Spleen (tissue), 11 donors: ENCODE measurements around the gene LTBP1. TPM values are rescaled to one million over a fixed set of nuclear protein-coding genes. Genes with fewer than 3 reads are reported as not detected.

Source experiments
- DNase-seq: peaks from one replicate; pipeline ENCODE4 v3.0.0-alpha.2; 2020
- H3K27ac ChIP-seq, 8 donors: fragments of 200-600 bp; sonication (generic) in 7 of 8; 1 replicate in 4 of 8; 2 replicates in 4 of 8; pipeline versions ENCODE4 v1.5.0 to v1.8.0; 2016 to 2021; ENCODE audit warnings: inconsistent platforms in 4 of 8, mild to moderate bottlenecking in 4 of 8, moderate library complexity in 1 of 8
- H3K27me3 ChIP-seq, 7 donors: fragments of 200-600 bp; sonication (generic) in 6 of 7; replicated peaks in 1 of 7; 1 replicate in 4 of 7; 2 replicates in 3 of 7; pipeline versions ENCODE4 v1.5.0 to v1.8.0; 2016 to 2021; ENCODE audit warnings: inconsistent platforms in 3 of 7, mild to moderate bottlenecking in 1 of 7
- H3K36me3 ChIP-seq, 6 donors: fragments of 200-600 bp; sonication (generic) in 5 of 6; 1 replicate in 4 of 6; 2 replicates in 2 of 6; pipeline versions ENCODE4 v1.5.0 to v1.8.0; 2016 to 2021; ENCODE audit warnings: inconsistent platforms in 2 of 6
- H3K4me1 ChIP-seq, 6 donors: fragments of 200-600 bp; sonication (generic) in 5 of 6; 1 replicate in 3 of 6; 2 replicates in 3 of 6; pipeline versions ENCODE4 v1.5.0 to v1.8.0; 2016 to 2021; ENCODE audit warnings: inconsistent platforms in 3 of 6
- H3K4me3 ChIP-seq, 8 donors: fragments of 200-600 bp; sonication (generic) in 7 of 8; 1 replicate in 4 of 8; 2 replicates in 4 of 8; pipeline versions ENCODE4 v1.5.0 to v1.8.0; 2016 to 2021; ENCODE audit warnings: inconsistent platforms in 4 of 8, mild to moderate bottlenecking in 4 of 8, moderate library complexity in 2 of 8
- H3K9me3 ChIP-seq, 8 donors: fragments of 200-600 bp; sonication (generic) in 7 of 8; 1 replicate in 4 of 8; 2 replicates in 4 of 8; pipeline versions ENCODE4 v1.5.0 to v1.8.0; 2016 to 2021; ENCODE audit warnings: inconsistent platforms in 4 of 8
- POLR2A ChIP-seq, 3 donors: fragments of 450-650 bp; IDR thresholded peaks; one replicate each; pipeline ENCODE4 v1.5.1; 2017; ENCODE audit warnings: antibody characterized with exemption in 3 of 3, mild to moderate bottlenecking in 1 of 3
- POLR2AphosphoS5 ChIP-seq, 3 donors: sonication (generic); formaldehyde crosslinking; IDR thresholded peaks; one replicate each; pipeline ENCODE4 v1.5.1; 2017; ENCODE audit warnings: antibody characterized with exemption in 3 of 3
- WGBS, 5 donors: extraction: QIAGEN DNeasy Blood & Tissue Kit in 3 of 5; methylation state at CpG; one replicate each; pipeline versions ENCODE4 v1.1.5 to v1.1.7; 2013 to 2018; 5-methylcytosine and 5-hydroxymethylcytosine counted together
- intact Hi-C: fragments of 100-400 bp; cut with DNase I; formaldehyde crosslinking; loops from one replicate; pipeline ENCODE4 v1.15.0; 2023; ENCODE audit warnings: low total_unique reads
- polyA plus RNA-seq, 3 donors: library from polyadenylated mRNA; stranded (reverse); fragments of 200-250 nt; gene quantifications; one replicate each; pipeline ENCODE4 v1.2.1, GENCODE V29; 2013
- total RNA-seq, 7 donors: library from RNA; depleted of rRNA in 3 of 7; stranded (reverse); fragments of >200 nt in 3 of 7; fragmentation: NEBNext Ultra II Directional in 4 of 7; extraction: Animal tissue kit (Norgen Biotek cat#: 25700) in 4 of 7; gene quantifications; one replicate each; pipeline versions ENCODE4 v1.1.0 to v1.2.1, GENCODE V29; 2016 to 2021
- TF ChIP-seq, protein P1 (sequence below), 11 experiments: fragments of 200-600 bp in 7 of 11; fragments of 450-650 bp in 4 of 11; sonication (generic) in 4 of 11; IDR thresholded peaks in 8 of 11; conservative IDR thresholded peaks in 3 of 11; 1 replicate in 7 of 11; 2 replicates in 4 of 11; pipeline versions ENCODE4 v1.4.0 to v1.8.0; 2016 to 2021; ENCODE audit warnings: antibody characterized with exemption in 11 of 11, inconsistent platforms in 4 of 11, mild to moderate bottlenecking in 1 of 11
- donor health status: healthy with polysubstance abuse.
- donor health status: DM: no; HTN: no; CAD: no; lungs with moderate emphysema.
- donor health status: DM: no; HTN: no; CAD: no.
- donor health status: Bipolar disorder and iron deficiency.
- donor health status: healthy.
- donor health status: DM: no; HTN: no; CAD: no.
- donor health status: DM: yes; HTN: yes; CAD: no.

Gene LTBP1
- total and polyA plus RNA-seq, 10 donors, result 6.8 to 28.0 (median 13.3) TPM

DNA sequence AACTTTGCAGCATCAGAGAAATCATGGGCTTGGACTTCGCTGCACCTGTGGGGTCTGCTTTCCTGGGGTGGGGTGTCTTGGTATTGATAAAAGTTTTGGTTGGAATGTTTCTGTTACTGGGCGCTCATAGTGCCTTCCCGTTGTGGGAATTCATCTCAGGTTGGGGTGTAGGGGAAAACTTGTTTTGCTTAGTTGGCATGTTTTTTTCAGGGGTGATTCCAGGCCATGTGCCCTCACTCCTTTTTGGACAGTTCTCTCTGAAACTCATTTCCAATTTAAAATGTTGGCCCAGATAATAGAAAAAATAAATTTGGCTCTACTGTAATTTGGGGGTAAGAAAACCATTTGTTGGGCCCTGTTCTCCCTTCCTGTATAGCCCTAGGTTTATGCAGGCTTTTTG, 1.5 kb downstream of the LTBP1 start:
- WGBS, 5 donors, result 85 to 95% (median 91%) methylated on average over 3 of the region's 3 CpGs
- intact Hi-C loops, result no loop called here
- peaks cover 0 to 77% (median 16%) of the 10 kb centered on the region in 7 donors for H3K27me3 ChIP-seq
- no peak for DNase-seq
- H3K4me1 ChIP-seq, result peaks cover 0 to 36% (median 19%) of the 10 kb centered on the region in 6 donors
- TF ChIP-seq POLR2AphosphoS5 (IDR thresholded peaks at IDR 0.05) (no peak), POLR2A (IDR thresholded peaks at IDR 0.05) (no peak)
- TF ChIP-seq, protein P1, sequence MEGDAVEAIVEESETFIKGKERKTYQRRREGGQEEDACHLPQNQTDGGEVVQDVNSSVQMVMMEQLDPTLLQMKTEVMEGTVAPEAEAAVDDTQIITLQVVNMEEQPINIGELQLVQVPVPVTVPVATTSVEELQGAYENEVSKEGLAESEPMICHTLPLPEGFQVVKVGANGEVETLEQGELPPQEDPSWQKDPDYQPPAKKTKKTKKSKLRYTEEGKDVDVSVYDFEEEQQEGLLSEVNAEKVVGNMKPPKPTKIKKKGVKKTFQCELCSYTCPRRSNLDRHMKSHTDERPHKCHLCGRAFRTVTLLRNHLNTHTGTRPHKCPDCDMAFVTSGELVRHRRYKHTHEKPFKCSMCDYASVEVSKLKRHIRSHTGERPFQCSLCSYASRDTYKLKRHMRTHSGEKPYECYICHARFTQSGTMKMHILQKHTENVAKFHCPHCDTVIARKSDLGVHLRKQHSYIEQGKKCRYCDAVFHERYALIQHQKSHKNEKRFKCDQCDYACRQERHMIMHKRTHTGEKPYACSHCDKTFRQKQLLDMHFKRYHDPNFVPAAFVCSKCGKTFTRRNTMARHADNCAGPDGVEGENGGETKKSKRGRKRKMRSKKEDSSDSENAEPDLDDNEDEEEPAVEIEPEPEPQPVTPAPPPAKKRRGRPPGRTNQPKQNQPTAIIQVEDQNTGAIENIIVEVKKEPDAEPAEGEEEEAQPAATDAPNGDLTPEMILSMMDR (IDR thresholded peaks at IDR 0.05 in 8 of 11, conservative IDR thresholded peaks at IDR 0.05 in 3 of 11), result no peak
- H3K36me3 ChIP-seq, result no peaks in the 10 kb centered on the region
- peak overlapping the region in 6 of 8 donors; percentile 69 to 91 (median 89) for H3K4me3 ChIP-seq
- no peak overlapping the region for H3K27ac ChIP-seq
- no peaks in the 10 kb centered on the region for H3K9me3 ChIP-seq

DNA sequence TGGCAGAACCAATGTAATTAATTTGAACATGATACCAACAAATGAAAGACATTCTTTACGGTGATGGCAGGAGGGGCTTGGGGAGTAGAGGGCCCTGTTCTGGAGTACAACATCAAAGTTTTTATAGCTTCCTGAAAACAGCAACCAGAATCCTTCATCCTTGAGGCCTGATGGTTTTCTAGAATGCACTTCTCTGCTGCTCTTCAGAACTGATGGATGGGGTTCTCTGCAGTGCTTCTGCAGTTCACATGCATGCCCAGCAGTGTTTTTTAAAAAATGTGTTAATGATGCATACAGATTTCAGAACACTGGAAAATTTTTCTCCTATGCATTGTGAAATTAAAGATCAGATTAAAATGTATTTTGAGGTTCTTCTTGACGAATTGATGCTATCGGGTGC, 2.5 kb downstream of the LTBP1 start:
- Histone ChIP-seq H3K4me3 (no peak overlapping the region), H3K27ac (no peak overlapping the region), H3K36me3 (no peaks in the 10 kb centered on the region), H3K27me3 (peaks cover 0 to 84% (median 16%) of the 10 kb centered on the region in 7 donors), H3K9me3 (no peaks in the 10 kb centered on the region), H3K4me1 (peaks cover 0 to 36% (median 19%) of the 10 kb centered on the region in 6 donors)
- intact Hi-C loops, result no loop called here
- DNase-seq, result no peak
- WGBS, 5 donors, result 94 to 99% (median 97%) methylated on average over 3 of the region's 3 CpGs
- TF ChIP-seq POLR2A (IDR thresholded peaks at IDR 0.05) (no peak), POLR2AphosphoS5 (IDR thresholded peaks at IDR 0.05) (no peak)
- TF ChIP-seq, protein P1 (IDR thresholded peaks at IDR 0.05 in 8 of 11, conservative IDR thresholded peaks at IDR 0.05 in 3 of 11), result no peak

DNA sequence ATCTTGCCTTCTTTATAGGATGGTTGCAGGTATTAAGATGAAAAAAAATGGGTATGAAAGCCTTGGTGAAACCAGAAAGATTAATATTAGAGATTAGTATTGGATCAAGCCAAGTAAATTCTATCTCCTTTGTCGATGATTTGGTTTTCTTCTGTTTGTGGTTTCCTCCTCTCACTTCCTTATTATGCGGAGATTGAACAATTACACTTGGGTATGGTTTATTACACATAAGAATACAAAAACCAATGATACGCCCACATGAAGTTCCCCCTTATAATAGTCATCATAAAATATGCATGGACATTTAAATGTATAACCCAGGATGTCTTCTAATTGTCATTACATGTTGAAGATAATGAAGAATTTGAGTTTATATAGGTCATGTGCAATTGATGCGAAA, 4.9 kb downstream of the LTBP1 start:
- Histone ChIP-seq H3K9me3 (no peaks in the 10 kb centered on the region), H3K27me3 (peaks cover 0 to 71% (median 16%) of the 10 kb centered on the region in 7 donors), H3K27ac (no peak overlapping the region), H3K36me3 (no peaks in the 10 kb centered on the region), H3K4me1 (peaks cover 0 to 28% (median 12%) of the 10 kb centered on the region in 6 donors), H3K4me3 (no peak overlapping the region)
- 39 to 59% (median 48%) methylated on average over 4 of the region's 4 CpGs for WGBS, 5 donors
- TF ChIP-seq POLR2A (IDR thresholded peaks at IDR 0.05) (no peak), POLR2AphosphoS5 (IDR thresholded peaks at IDR 0.05) (no peak)
- TF ChIP-seq, protein P1 (IDR thresholded peaks at IDR 0.05 in 8 of 11, conservative IDR thresholded peaks at IDR 0.05 in 3 of 11), result no peak
- intact Hi-C loops, result no loop called here
- no peak for DNase-seq

DNA sequence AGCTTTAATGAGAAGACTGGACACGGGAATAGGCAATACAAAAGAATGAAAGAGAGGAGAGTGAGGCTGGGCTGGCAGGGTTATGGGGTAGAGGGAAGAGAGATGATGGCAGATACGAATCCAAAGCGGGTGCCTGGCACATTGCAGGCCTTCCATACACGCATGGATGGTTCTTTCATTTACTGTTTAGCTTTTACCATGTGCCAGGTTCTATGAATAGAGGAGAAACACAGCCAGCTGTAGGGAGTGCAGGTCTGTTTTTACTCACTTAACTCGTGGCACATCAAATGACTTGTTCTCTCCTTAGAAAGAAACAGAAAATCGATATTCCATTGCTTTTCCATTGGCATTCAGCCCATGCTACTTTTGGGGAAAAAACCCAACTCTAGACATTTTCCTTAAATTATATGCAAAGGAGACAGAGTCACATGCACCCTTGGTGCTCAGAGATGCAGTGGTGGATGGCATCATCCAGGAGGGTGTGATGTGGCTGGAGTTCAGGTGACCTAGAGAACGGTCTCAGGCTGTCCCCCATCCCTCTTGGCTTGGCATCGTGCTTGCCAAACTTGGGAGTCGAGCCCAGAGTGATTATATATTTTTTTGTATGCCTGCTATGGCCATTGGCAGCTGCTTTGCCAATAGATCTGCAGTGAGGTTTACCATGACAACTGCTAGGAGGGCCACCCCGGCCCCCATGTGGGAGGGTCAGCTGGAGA, 6.2 kb downstream of the LTBP1 start:
- H3K36me3 ChIP-seq, result no peaks in the 10 kb centered on the region
- TF ChIP-seq, protein P1 (IDR thresholded peaks at IDR 0.05 in 8 of 11, conservative IDR thresholded peaks at IDR 0.05 in 3 of 11), result no peak
- TF ChIP-seq POLR2A (IDR thresholded peaks at IDR 0.05) (no peak), POLR2AphosphoS5 (IDR thresholded peaks at IDR 0.05) (no peak)
- peaks cover 0 to 59% (median 4%) of the 10 kb centered on the region in 7 donors for H3K27me3 ChIP-seq
- H3K9me3 ChIP-seq, result no peaks in the 10 kb centered on the region
- H3K27ac ChIP-seq, result no peak overlapping the region
- no peak for DNase-seq
- intact Hi-C loops, result no loop called here
- WGBS, 5 donors, result 83 to 91% (median 86%) methylated on average over 10 of the region's 10 CpGs
- peaks cover 0 to 17% (median 6%) of the 10 kb centered on the region in 6 donors for H3K4me1 ChIP-seq
- no peak overlapping the region for H3K4me3 ChIP-seq
